Panc1 (cell line): Measurements from ENCODE around the gene CDK2.

Source experiments
- CTCF ChIP-seq: fragments of 450-650 bp; IDR thresholded peaks from 2 replicates; pipeline ENCODE4 v1.5.1; 2017; ENCODE audit warnings: mild to moderate bottlenecking
- POLR2AphosphoS5 ChIP-seq: IDR thresholded peaks from 2 replicates; pipeline ENCODE4 v1.6.1; 2012; ENCODE audit warnings: mild to moderate bottlenecking, low read depth, low read length, moderate library complexity
- REST ChIP-seq, 2 experiments: IDR thresholded peaks; 2 replicates each; pipeline ENCODE4 v1.6.1; 2011 to 2012; ENCODE audit warnings: low read depth in 2 of 2, control low read depth in 1 of 2, low read length in 1 of 2, mild to moderate bottlenecking in 1 of 2, moderate library complexity in 1 of 2; ENCODE audit not compliant: insufficient read depth in 1 of 2
- SIN3A ChIP-seq: IDR thresholded peaks from 2 replicates; pipeline ENCODE4 v1.6.1; 2012; ENCODE audit warnings: low read depth, mild to moderate bottlenecking, low read length, moderate library complexity, borderline replicate concordance; ENCODE audit not compliant: insufficient read depth
- TCF7L2 ChIP-seq: IDR thresholded peaks from 2 replicates; pipeline ENCODE4 v1.6.1; 2011; ENCODE audit warnings: mild to moderate bottlenecking, low read depth, low read length, inconsistent platforms

- TF ChIP-seq CTCF: no peak
- no peak for TF ChIP-seq POLR2AphosphoS5
- no peak for TF ChIP-seq SIN3A
- no peak for TF ChIP-seq TCF7L2
- no peak for TF ChIP-seq REST (IDR thresholded peaks at IDR 0.05; ENCODE audit: insufficient read depth in 1 of 2, low read depth in 2 of 2, low read length in 1 of 2)
These were observed 656 bp upstream of the CDK2 start, which contains the start of gene PMEL for GRCh38 chr12:55965941-55966407.
